GM12801 (cell line): Measurements from ENCODE around the gene FCRL6.

Source experiments
- TF ChIP-seq, protein P1 (sequence below): IDR thresholded peaks from one replicate; pipeline ENCODE4 v1.5.1; 2011; ENCODE audit warnings: control low read depth; ENCODE audit not compliant: insufficient read length; ENCODE audit errors: extremely low read depth

Gene FCRL6

DNA sequence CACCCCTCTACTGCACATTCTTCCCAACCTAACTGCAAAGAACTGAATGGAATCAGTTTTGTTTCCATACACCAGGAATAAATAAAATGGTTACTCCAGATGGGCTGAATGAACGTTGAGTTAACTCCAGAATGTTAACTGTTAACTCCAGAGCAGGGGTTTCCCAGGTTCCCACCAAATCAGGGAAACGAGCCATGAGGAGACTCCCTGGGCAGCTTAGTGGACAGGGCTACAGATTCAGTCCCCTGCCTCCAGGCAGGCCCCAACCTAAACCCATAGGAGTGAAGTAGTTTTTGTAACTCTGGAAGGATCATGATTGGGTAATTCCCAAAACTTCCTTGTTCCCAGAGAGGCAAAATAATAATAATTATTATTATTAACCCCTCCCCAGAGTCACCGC lies 46.2 kb downstream of the FCRL6 start:
- TF ChIP-seq, protein P1, sequence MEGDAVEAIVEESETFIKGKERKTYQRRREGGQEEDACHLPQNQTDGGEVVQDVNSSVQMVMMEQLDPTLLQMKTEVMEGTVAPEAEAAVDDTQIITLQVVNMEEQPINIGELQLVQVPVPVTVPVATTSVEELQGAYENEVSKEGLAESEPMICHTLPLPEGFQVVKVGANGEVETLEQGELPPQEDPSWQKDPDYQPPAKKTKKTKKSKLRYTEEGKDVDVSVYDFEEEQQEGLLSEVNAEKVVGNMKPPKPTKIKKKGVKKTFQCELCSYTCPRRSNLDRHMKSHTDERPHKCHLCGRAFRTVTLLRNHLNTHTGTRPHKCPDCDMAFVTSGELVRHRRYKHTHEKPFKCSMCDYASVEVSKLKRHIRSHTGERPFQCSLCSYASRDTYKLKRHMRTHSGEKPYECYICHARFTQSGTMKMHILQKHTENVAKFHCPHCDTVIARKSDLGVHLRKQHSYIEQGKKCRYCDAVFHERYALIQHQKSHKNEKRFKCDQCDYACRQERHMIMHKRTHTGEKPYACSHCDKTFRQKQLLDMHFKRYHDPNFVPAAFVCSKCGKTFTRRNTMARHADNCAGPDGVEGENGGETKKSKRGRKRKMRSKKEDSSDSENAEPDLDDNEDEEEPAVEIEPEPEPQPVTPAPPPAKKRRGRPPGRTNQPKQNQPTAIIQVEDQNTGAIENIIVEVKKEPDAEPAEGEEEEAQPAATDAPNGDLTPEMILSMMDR: no peak

DNA sequence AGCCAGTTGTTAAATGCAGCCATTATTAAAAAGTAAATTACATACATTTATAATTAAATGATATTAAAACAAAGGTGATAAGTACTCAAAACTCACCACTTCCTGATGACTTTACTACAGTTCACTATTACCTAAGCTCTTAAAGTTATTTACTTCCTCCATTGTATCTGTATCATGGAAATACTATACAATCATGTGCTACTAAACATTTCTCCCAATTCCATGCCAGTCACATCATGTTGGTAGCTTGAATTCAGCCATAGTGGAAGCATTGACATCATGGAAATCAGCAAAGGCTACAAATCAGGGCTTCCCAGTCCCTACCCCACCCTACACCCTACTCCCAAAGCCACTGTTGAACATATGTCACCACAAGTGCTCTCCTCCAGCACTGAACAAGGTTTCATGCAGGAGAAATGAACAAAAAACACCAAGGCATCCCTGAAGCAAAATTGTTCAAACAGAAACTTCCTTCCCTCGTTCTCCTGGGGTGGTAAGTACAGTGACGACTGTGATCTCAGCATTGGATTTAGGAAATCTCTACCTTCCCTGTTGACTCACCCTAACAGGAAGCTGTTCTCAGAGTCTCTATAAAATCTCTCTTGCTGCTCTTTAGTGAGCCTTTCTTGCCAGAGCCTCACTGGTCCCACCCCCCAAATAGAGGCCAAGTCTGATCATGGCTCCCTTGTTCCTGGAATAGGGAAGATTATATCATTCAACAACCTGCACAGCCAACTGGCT lies 47.6 kb downstream of the FCRL6 start:
- TF ChIP-seq, protein P1: no peak

DNA sequence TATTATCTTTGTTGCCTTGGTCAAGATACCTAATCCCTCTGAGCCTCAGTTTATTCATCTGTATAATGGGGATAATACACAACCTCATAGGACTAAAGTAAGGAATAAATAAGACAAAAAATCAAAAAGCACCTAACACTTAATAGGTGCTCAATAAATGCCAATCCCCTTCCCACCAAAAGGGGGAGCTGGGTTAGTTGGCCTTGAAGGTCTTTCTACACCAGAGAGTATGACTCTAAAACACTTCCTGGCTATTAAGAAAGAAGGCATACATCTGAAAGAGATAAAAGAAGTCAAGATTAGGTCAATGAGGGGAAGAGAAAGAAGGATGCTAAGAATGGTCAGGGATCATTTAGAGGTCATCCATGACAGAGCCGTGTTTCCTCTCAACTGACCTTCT lies 49.2 kb downstream of the FCRL6 start:
- TF ChIP-seq, protein P1: no peak

DNA sequence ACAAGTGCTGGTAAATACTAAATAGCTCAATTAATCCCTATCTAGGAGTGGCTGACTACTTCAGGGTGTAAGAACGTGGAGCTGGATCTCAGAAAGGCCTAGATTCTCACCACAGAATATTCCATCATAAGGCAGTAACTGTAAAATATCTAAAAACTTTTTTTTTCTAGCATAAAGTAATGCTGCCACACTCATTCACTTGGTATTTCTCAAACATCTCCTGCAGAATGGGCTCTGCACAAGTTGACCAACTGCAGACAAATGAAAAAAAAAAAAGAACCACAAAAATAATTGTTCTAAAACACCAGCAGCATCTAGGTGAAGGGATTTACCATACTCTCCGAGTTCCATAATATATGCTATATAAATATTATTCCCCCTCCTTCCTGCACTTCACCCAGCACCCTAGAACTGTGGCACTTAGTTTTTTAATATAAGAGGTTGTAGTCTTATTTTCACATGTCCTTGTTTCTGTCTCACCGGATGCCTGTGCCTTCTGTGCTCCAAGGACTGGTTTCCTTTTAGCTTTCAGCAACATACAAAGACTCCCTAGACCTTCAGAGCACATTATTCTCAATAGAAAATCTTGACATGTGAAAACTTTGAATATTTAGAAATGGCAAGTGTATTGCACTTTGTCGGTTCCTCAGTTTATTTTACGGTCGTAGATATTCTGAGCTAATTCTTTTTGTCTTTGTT lies 51.4 kb downstream of the FCRL6 start:
- TF ChIP-seq, protein P1: no peak

DNA sequence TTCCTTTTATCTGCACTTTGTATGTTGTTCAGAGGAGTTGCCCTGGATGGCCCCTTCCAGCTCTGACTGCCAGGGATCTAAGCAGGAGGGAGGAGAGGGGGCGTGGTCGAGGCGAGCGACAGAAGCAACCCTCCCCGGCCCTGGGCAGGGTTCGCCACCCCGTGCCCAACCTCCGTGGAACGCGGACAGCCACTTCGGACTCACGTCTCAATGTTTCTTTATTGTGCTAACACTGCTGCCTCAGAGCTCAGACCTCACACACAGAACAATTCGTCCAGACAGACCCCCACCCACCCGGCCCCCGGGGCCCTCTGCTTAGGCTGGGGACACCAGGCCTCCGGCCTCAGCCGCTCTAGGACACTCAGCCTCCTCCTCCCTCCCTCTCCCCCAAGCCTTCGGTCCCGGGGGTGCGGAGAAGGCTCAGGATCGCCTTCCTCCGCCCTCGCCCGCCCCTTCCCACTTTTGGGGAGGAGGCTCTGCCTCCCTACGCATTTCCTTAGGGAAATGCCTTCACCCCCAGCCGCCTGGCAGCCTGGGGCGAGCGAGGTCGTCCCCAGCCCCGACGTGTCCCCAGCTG lies 52.0 kb downstream of the FCRL6 start:
- TF ChIP-seq, protein P1: no peak

DNA sequence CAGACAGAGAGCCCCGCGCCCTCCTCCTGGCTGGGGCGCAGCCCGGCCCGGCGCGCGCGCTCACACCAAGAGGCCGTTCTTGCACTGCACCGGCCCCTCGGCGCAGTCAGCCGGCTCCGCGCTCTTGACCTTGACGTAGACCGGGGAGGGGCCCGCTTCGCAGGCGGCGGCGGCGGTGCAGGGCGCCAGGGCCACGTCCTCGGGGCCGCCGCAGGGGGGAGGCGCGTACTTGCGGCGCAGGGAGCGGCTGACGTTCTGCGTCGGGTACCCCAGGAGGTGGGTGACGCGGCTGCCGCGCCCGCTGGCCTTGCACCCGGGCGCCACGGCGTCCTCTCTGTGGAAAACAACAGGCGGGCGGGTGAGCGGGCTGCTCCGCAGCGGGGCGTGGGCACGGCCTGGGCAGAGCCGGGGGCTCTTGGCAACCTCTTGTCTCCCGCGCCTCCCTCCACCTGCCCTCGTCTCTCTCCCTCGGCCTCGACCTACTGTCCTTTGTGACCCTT lies 52.6 kb downstream of the FCRL6 start:
- TF ChIP-seq, protein P1: no peak

DNA sequence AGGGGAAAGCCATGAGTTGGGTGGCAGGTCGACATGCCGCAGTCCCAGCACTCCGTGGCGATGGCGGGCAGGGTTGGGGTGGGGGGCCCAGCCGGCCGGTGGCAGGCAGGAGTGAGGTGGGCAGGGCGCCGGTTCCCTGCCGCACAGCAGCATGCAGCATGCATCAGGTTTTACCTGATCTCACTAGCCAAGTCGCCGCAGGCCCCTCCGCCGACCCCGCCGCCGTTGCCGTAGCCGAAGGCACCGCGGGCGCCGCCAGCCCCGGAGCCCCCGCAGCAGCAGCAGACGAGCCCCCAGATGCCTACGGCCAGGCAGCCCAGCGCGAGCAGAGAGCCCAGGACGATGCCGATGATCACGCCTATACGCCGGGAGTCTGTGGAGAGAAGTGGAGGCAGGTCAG lies 53.5 kb downstream of the FCRL6 start:
- TF ChIP-seq, protein P1: no peak
